GM19193 (cell line): ENCODE results near the gene DHDDS.

Source experiments
- POLR2A ChIP-seq: IDR thresholded peaks from 4 replicates; pipeline ENCODE4 v1.6.1; 2011; ENCODE audit not compliant: insufficient read depth, insufficient read length; ENCODE audit errors: extremely low read depth

The DHDDS gene

DNA sequence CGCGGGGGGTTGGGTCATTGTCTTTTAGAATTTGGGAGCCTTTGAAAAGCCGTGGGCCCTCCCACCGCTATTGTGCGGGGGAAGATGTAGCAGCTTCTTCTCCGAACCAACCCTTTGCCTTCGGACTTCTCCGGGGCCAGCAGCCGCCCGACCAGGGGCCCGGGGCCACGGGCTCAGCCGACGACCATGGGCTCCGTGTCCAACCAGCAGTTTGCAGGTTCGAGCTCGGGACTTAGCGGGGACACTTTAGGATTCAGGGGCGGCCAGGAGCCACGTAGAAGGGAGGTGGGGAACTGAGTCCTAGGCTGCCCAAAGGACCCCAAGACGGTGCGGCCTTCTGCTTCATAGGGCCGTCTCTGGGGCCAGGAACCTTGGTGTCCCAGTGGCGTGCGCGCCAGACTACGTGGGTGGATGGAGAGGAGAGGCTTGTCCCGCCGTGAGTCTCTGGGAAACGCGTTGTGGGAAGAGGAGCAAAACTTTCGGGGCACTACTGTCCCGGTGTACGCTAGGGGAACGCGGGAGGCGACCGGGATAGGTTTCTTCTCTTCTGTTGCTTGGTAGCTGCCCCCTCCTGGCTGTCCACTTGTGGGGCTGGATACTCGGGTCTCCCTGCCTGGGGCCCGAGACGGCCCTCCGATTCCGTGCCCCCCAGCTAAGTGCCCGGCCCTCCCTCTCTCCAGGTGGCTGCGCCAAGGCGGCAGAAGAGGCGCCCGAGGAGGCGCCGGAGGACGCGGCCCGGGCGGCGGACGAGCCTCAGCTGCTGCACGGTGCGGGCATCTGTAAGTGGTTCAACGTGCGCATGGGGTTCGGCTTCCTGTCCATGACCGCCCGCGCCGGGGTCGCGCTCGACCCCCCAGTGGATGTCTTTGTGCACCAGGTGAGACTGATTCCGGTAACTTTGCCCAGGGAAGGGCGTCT lies 21.2 kb upstream of the DHDDS start, which contains the start of gene LIN28A:
Gene LIN28A, plus strand, starts transcription at position 112 of the 918 bp plus-strand sequence. Its CDS starts 75 bp downstream, at position 187.
- no peak for TF ChIP-seq POLR2A

- no peak for TF ChIP-seq POLR2A
Observed at GRCh38 chr1:26411624-26412074, 20.5 kb upstream of the DHDDS start.

DNA sequence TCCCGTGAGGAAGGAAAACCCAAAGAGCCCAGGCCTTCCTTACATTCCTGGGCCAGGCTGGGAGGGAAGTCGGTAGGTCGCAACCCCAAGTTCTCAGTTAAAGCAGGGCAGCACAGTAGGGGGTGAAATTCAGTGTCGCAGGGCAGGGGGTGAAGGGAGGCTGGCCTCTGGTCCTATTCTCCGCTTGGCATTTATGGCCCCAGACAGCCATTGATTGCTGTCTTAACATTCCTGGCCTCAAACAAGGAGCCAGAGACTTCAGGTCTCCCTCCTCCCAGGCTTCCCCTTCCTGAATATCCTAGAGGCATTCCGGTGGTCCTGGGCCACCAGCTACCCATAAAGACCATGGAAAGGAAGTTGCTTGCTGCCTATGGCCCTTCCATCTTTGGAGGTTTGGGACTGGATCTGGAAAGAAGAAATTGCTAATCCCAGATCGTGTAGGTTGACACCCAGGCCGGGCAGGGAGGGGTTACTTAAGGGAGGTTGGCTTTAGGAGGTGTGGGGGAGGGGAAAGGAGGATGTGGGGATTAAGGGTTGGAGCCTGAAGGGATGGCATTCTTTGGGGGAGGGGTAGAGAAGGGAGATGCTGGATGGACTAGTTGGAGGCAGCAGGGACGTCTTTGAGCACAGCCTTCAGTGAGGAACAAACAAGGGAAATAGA lies 19.8 kb upstream of the DHDDS start:
- no peak for TF ChIP-seq POLR2A

DNA sequence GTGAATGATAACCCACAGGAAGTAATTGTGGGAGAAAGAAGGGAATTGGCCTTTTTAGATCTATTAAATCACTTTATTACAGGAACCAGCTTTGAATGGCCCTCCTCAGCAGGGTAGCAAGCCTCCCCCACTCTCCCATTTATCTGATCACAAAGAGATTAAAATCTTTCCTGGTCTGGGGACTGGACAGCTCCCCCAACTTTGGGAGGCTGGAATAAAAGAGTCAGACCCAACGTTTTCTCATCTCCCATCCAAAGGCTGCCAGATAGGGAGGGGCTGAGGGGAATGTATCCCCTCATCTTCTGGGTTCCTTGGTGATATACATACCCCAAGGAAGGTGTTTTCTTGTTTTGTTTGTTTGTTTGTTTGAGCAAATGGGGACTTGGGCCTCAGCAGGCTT lies 19.1 kb upstream of the DHDDS start:
- no peak for TF ChIP-seq POLR2A

- TF ChIP-seq POLR2A, result no peak
Observed at GRCh38 chr1:26417111-26417759, 14.9 kb upstream of the DHDDS start.

DNA sequence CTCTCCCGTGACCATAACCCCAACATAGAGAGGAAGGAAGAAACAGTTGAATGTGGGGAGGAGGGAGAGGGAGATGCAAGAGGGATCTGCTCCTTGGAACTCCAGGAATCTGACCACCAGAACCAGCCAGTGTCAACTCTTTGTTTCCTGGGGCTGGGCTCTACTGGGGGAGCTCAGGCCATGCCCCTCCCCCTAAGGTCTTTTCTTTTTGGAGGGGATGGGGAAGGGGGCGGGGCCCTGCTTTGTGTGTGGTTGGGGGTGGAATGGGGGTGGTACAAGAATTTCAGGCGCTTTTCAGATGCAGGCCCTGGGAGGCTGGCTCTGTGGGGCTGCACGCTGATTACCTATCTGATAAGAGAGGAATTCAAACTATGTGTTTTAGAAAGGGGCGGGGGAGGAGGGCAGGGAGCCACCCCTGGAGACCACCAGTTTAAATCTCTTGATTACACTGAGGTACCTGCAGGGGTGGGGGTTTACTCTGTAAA lies 13.2 kb upstream of the DHDDS start:
- no peak for TF ChIP-seq POLR2A

DNA sequence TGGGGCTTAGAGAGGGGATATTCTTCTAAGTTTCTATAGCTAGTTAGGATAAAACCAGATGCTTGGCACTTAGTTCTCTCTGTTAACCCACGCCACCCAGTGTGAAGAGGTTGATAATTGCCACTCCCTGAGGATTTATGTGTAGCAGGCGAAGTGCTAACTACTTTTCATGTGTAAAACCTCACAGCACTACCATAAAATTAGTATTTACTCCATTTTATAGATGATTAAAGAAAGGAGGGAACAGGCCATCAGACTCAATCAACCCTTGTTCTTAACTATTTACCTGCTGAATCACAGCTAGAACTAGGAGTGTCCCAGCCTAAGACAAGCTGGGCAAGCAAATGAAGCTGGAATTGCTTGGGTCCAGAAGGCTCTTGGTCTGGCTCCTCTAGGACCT lies 12.6 kb upstream of the DHDDS start:
- no peak for TF ChIP-seq POLR2A

DNA sequence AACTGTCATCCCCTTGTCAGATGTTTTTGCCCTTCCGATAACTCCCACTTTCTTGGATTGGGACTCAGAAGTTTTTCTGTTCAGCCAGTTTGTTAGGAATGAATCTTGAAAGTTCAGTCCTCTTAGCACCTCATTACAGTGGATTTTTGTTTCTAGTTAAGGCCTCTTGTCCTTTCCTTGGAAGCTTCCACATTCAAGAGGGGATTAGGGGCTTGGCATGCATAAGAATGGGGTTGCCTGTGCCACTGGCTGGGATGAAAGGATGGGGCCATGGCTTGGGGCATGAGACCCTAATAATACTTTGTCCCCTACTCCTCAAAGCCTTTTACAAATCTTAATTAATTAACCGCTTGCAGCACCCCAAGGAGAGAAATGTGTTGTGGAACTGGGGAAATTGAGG lies 2.4 kb upstream of the DHDDS start:
- no peak for TF ChIP-seq POLR2A

GRCh38 chr1:26432793-26433192 lies 672 bp downstream of the DHDDS start:
- no peak for TF ChIP-seq POLR2A

DNA sequence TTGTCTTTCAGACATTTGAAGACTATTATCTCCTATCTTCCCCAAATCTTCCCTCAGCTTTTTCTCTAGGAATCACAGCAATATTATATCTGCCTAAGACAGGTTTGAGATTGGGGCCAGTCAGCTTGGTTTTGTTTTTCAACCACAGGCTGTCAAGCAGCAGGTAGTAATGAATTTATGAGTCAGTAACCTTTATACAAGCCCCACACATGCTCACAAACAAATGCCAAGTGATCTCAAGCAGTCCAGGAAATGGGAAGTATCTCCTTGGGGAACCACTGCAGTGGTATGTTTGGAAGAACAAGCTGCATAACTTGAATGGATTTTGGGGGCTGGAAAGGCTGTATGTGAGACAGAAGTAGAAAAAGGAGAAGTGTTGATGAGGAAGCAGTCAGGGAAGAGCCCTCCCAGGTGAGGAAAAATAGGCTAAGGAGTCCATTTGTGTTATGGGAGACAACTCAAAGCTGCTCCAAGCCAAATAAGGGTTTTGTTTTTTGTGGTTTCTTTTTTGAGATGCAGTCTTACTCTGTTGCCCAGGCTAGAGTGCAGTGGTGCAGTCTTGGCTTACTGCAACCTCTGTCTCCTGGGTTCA lies 2.1 kb downstream of the DHDDS start:
- no peak for TF ChIP-seq POLR2A

GRCh38 chr1:26438041-26438440 lies 5.9 kb downstream of the DHDDS start:
- TF ChIP-seq POLR2A, result no peak

GRCh38 chr1:26440259-26440658 lies 8.1 kb downstream of the DHDDS start:
- no peak for TF ChIP-seq POLR2A

- TF ChIP-seq POLR2A, result no peak
Observed at GRCh38 chr1:26449868-26450267, 17.7 kb downstream of the DHDDS start.

GRCh38 chr1:26450908-26451307 lies 18.8 kb downstream of the DHDDS start:
- no peak for TF ChIP-seq POLR2A
